HCT116 (cell line): ENCODE measurements around the gene PHKA2. TPM values are rescaled to one million over a fixed set of nuclear protein-coding genes. Genes with fewer than 3 reads are reported as not detected.

Experiments
- ATAC-seq: fragments of 200-7000 bp; cut with Tn5 transposase; 2 replicates; pipeline ENCODE4 v1.9.1; 2020; ENCODE audit warnings: mild to moderate bottlenecking, moderate library complexity
- BruUV-seq: library from RNA; stranded (reverse); fragments of 400-500 nt; replicated peaks from 2 replicates; lab custom pipeline; 2021; lab: Mats Ljungman, UMichigan
- CTCF ChIA-PET: fragments of 300-600 bp; sonication (Branson Sonifier 250); formaldehyde crosslinking; loops from one replicate; lab custom pipeline; 2021; ENCODE audit warnings: antibody characterized with exemption; lab: Charles Lee
- POLR2A ChIA-PET: fragments of 300-600, 350-600 bp; sonication (Branson Sonifier 250); formaldehyde crosslinking; loops from one replicate; lab custom pipeline; 2021; ENCODE audit warnings: antibody characterized with exemption; lab: Charles Lee
- RAD21 ChIA-PET, 2 experiments: fragments of 300-600 bp; sonication (Branson Sonifier 250); formaldehyde crosslinking; loops; one replicate each; lab custom pipeline; 2023; ENCODE audit warnings: low total read pairs in 2 of 2; ENCODE audit not compliant: uncharacterized antibody in 2 of 2, unreplicated experiment in 2 of 2, low non-redundant PET in 1 of 2; lab: Charles Lee
- DNase-seq: peaks from one replicate; pipeline ENCODE4 v3.0.0-alpha.2; 2010; ENCODE audit warnings: low read depth, low spot score
- H2AFZ ChIP-seq: fragments of 200-600 bp; shearing (Covaris generic), sonication (generic); 2 replicates; pipeline ENCODE4 v1.6.1; 2017; ENCODE audit warnings: low read depth, mixed run types, mixed read lengths, antibody characterized with exemption, low read length; ENCODE audit not compliant: poor library complexity, severe bottlenecking
- H3K27ac ChIP-seq: 2 replicates; pipeline ENCODE4 v1.5.1; 2012; ENCODE audit warnings: low read depth, low read length
- H3K27me3 ChIP-seq: fragments of 200-600 bp; sonication (generic); 2 replicates; pipeline ENCODE4 v1.6.1; 2016; ENCODE audit warnings: mixed run types, low read length, mixed read lengths; ENCODE audit not compliant: insufficient read depth
- H3K36me3 ChIP-seq, 2 experiments: fragments of 200-500 bp in 1 of 2; fragments of 200-600 bp in 1 of 2; sonication (Bioruptor generic) in 1 of 2; sonication (generic) in 1 of 2; 2 replicates each; pipeline versions ENCODE4 v1.5.1 to v1.6.1; 2014 to 2016; ENCODE audit warnings: low read length in 2 of 2, inconsistent platforms in 1 of 2, mixed read lengths in 1 of 2, mixed run types in 1 of 2; ENCODE audit not compliant: insufficient read depth in 2 of 2, control insufficient read depth in 1 of 2
- H3K4me1 ChIP-seq, 2 experiments: fragments of 200-600 bp in 1 of 2; sonication (generic) in 1 of 2; 2 replicates each; pipeline versions ENCODE4 v1.5.1 to v1.6.1; 2012 to 2017; ENCODE audit warnings: low read length in 2 of 2, inconsistent platforms in 1 of 2, mild to moderate bottlenecking in 1 of 2, mixed read lengths in 1 of 2, mixed run types in 1 of 2, moderate library complexity in 1 of 2; ENCODE audit not compliant: insufficient read depth in 2 of 2, control insufficient read depth in 1 of 2
- H3K4me2 ChIP-seq: fragments of 200-600 bp; sonication (generic); 2 replicates; pipeline ENCODE4 v1.6.1; 2017; ENCODE audit warnings: mixed run types, low read length, mixed read lengths
- H3K4me3 ChIP-seq, 2 experiments: fragments of 200-600 bp in 1 of 2; sonication (generic) in 1 of 2; replicated peaks in 1 of 2; 2 replicates each; pipeline ENCODE4 v1.5.1; 2011 to 2016; ENCODE audit warnings: low read length in 2 of 2, control low read depth in 1 of 2, low read depth in 1 of 2, mild to moderate bottlenecking in 1 of 2, mixed read lengths in 1 of 2, mixed run types in 1 of 2
- H3K79me2 ChIP-seq: fragments of 200-600 bp; sonication (generic); 2 replicates; pipeline ENCODE4 v1.6.1; 2017; ENCODE audit warnings: mild to moderate bottlenecking, mixed run types, low read length, moderate library complexity, mixed read lengths; ENCODE audit not compliant: insufficient read depth
- H3K9ac ChIP-seq: fragments of 200-600 bp; sonication (generic); 2 replicates; pipeline ENCODE4 v1.6.1; 2016; ENCODE audit warnings: low read length, mixed read lengths
- H3K9me2 ChIP-seq: fragments of 200-600 bp; sonication (generic), shearing (Covaris generic); 2 replicates; pipeline ENCODE4 v1.6.1; 2017; ENCODE audit warnings: mixed run types, mild to moderate bottlenecking, moderate library complexity; ENCODE audit not compliant: insufficient read depth
- H3K9me3 ChIP-seq, 2 experiments: fragments of 200-500 bp in 1 of 2; fragments of 200-600 bp in 1 of 2; sonication (Bioruptor generic) in 1 of 2; sonication (generic) in 1 of 2; 2 replicates each; pipeline ENCODE4 v1.6.1; 2014 to 2017; ENCODE audit warnings: low read length in 2 of 2, mixed read lengths in 2 of 2, inconsistent platforms in 1 of 2, low read depth in 1 of 2, mild to moderate bottlenecking in 1 of 2, mixed run types in 1 of 2, moderate library complexity in 1 of 2; ENCODE audit not compliant: control insufficient read depth in 1 of 2, insufficient read depth in 1 of 2
- H4K20me1 ChIP-seq: fragments of 200-600 bp; sonication (generic), shearing (Covaris generic); 2 replicates; pipeline ENCODE4 v1.6.1; 2017; ENCODE audit warnings: mixed run types, mild to moderate bottlenecking, moderate library complexity; ENCODE audit not compliant: insufficient read depth
- ATF3 ChIP-seq: IDR thresholded peaks from 2 replicates; pipeline ENCODE4 v1.6.1; 2012
- CTCF ChIP-seq, 3 experiments: fragments of 200-600 bp in 1 of 3; sonication (generic) in 1 of 3; IDR thresholded peaks in 2 of 3; conservative IDR thresholded peaks in 1 of 3; 2 replicates each; pipeline ENCODE4 v1.5.1; 2012 to 2017; ENCODE audit warnings: low read depth in 2 of 3, low read length in 2 of 3, antibody characterized with exemption in 1 of 3, borderline replicate concordance in 1 of 3, control low read depth in 1 of 3, mild to moderate bottlenecking in 1 of 3, mixed read lengths in 1 of 3, mixed run types in 1 of 3, moderate library complexity in 1 of 3; ENCODE audit not compliant: insufficient read depth in 1 of 3
- EZH2 ChIP-seq: fragments of 200-600 bp; sonication (generic); IDR thresholded peaks from 2 replicates; pipeline ENCODE4 v1.6.1; 2017; ENCODE audit warnings: antibody characterized with exemption, mixed run types
- FOSL1 ChIP-seq: IDR thresholded peaks from 2 replicates; pipeline ENCODE4 v1.6.1; 2012; ENCODE audit warnings: low read depth
- JUND ChIP-seq: IDR thresholded peaks from 2 replicates; pipeline ENCODE4 v1.6.1; 2012
- TCF7L2 ChIP-seq: IDR thresholded peaks from 2 replicates; pipeline ENCODE4 v1.7.0; 2011; ENCODE audit warnings: borderline replicate concordance, inconsistent platforms; ENCODE audit not compliant: insufficient read depth, insufficient read length; ENCODE audit errors: extremely low read depth
- YY1 ChIP-seq: IDR thresholded peaks from 2 replicates; pipeline ENCODE4 v1.6.1; 2011; ENCODE audit warnings: low read length, low read depth, moderate library complexity, mild to moderate bottlenecking; ENCODE audit not compliant: insufficient replicate concordance; ENCODE audit errors: extremely low read depth
- intact Hi-C: fragments of 100-400 bp; cut with micrococcal nuclease; formaldehyde crosslinking; loops from 2 replicates; pipeline ENCODE4 v1.10.0; 2022
- total RNA-seq: library from RNA; stranded (reverse); gene quantifications from one replicate; pipeline ENCODE4 v1.2.1, GENCODE V29; 2021; ENCODE audit not compliant: unreplicated experiment
- TF ChIP-seq, protein P1 (sequence below): IDR thresholded peaks from 2 replicates; pipeline ENCODE4 v1.6.1; 2011; ENCODE audit warnings: mild to moderate bottlenecking, low read length, moderate library complexity; ENCODE audit not compliant: insufficient replicate concordance; ENCODE audit errors: extremely low read depth

PHKA2 gene
- total RNA-seq, 1 experiment from 2014 or later, result 23.8 TPM

DNA sequence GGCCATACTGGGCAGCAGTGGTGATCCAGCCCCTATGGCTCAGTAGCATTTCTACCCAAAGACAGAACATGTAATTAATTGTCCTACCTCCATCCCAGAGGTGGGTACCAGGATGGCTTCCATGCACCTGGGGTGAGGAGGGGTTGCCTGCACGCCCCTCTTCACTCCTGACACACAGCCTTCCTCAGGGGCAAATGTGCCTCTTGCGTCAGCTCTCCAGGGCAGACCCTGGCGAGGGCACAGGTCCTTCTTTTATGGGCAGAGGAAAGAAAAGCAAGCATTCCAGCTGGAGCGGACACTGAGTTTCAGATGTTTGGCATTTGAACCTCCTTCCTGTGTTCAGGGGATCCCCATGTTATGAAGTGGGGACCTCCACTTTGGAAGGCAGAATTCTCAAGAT is 95.6 kb downstream of the PHKA2 start:
- no peaks in the 10 kb centered on the region for H3K9me3 ChIP-seq
- BruUV-seq, result no TSS peak
- H3K27me3 ChIP-seq, result no peaks in the 10 kb centered on the region
- H3K27ac ChIP-seq, result no peak overlapping the region
- H3K36me3 ChIP-seq, result no peaks in the 10 kb centered on the region
- ChIA-PET RAD21 (no interaction called here), CTCF (no interaction called here), POLR2A (no interaction called here)
- peaks cover 12 to 21% of the 10 kb centered on the region in 2 experiments for H3K4me1 ChIP-seq
- H3K4me3 ChIP-seq, result no peak overlapping the region
- no peaks in the 10 kb centered on the region for H4K20me1 ChIP-seq
- no peaks in the 10 kb centered on the region for H3K9me2 ChIP-seq
- no peaks in the 10 kb centered on the region for H3K79me2 ChIP-seq
- H3K9ac ChIP-seq, result no peak overlapping the region
- intact Hi-C loops, result loop anchor here (5.0 kb wide), 2 partner anchors 211 to 496 kb away; no protein-coding TSS in a partner anchor
- no peak for DNase-seq
- no peak for TF ChIP-seq ATF3
- TF ChIP-seq YY1, result no peak
- TF ChIP-seq, protein P1, sequence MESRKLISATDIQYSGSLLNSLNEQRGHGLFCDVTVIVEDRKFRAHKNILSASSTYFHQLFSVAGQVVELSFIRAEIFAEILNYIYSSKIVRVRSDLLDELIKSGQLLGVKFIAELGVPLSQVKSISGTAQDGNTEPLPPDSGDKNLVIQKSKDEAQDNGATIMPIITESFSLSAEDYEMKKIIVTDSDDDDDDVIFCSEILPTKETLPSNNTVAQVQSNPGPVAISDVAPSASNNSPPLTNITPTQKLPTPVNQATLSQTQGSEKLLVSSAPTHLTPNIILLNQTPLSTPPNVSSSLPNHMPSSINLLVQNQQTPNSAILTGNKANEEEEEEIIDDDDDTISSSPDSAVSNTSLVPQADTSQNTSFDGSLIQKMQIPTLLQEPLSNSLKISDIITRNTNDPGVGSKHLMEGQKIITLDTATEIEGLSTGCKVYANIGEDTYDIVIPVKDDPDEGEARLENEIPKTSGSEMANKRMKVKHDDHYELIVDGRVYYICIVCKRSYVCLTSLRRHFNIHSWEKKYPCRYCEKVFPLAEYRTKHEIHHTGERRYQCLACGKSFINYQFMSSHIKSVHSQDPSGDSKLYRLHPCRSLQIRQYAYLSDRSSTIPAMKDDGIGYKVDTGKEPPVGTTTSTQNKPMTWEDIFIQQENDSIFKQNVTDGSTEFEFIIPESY, result no peak
- TF ChIP-seq JUND, result no peak
- no peak for TF ChIP-seq EZH2
- TF ChIP-seq TCF7L2, result no peak
- TF ChIP-seq CTCF (IDR thresholded peaks at IDR 0.05 in 2 of 3, conservative IDR thresholded peaks at IDR 0.05 in 1 of 3; ENCODE audit: borderline replicate concordance in 1 of 3, insufficient read depth in 1 of 3, low read depth in 2 of 3, low read length in 2 of 3), result no peak
- TF ChIP-seq FOSL1, result no peak
- no peak overlapping the region for H2AFZ ChIP-seq
- no peak for ATAC-seq
- H3K4me2 ChIP-seq, result no peak overlapping the region
